Panc1 (cell line): Measurements from ENCODE around the gene RDH5. TPM values are rescaled to one million over a fixed set of nuclear protein-coding genes. Genes with fewer than 3 reads are reported as not detected.

Experiments
- ATAC-seq: fragments of 200-7000 bp; cut with Tn5 transposase; 2 replicates; pipeline ENCODE4 v1.9.1; 2020; ENCODE audit warnings: mild to moderate bottlenecking, moderate library complexity
- BruUV-seq: library from RNA; stranded (reverse); fragments of 400-500 nt; replicated peaks from 2 replicates; lab custom pipeline; 2021; lab: Mats Ljungman, UMichigan
- CTCF ChIA-PET: fragments of 300-600 bp; sonication (Branson Sonifier 250); formaldehyde crosslinking; loops from one replicate; lab custom pipeline; 2022; ENCODE audit warnings: antibody characterized with exemption; lab: Charles Lee
- POLR2A ChIA-PET: fragments of 300-600 bp; sonication (Branson Sonifier 250); formaldehyde crosslinking; loops from one replicate; lab custom pipeline; 2022; ENCODE audit warnings: antibody characterized with exemption; lab: Charles Lee
- DNase-seq: peaks from one replicate; pipeline ENCODE4 v3.0.0-alpha.2; 2010; ENCODE audit warnings: low read depth, low spot score
- H3K27ac ChIP-seq: 2 replicates; pipeline ENCODE4 v1.5.1; 2011; ENCODE audit warnings: mild to moderate bottlenecking, low read length, inconsistent platforms
- H3K27me3 ChIP-seq: fragments of 200-500 bp; sonication (Bioruptor generic); 2 replicates; pipeline ENCODE4 v1.6.0; 2014; ENCODE audit warnings: low read length, inconsistent platforms; ENCODE audit not compliant: control insufficient read depth, insufficient read depth
- H3K36me3 ChIP-seq: fragments of 200-500 bp; sonication (Bioruptor generic); 2 replicates; pipeline ENCODE4 v1.5.1; 2014; ENCODE audit warnings: inconsistent platforms, mild to moderate bottlenecking, low read length, moderate library complexity; ENCODE audit not compliant: control insufficient read depth, insufficient read depth
- H3K4me1 ChIP-seq: 2 replicates; pipeline ENCODE4 v1.5.1; 2011; ENCODE audit warnings: inconsistent platforms, mild to moderate bottlenecking, low read length, moderate library complexity; ENCODE audit not compliant: control insufficient read depth, insufficient read depth
- H3K4me3 ChIP-seq, 2 experiments: 2 replicates each; pipeline ENCODE4 v1.5.1; 2011 to 2012; ENCODE audit warnings: low read depth in 2 of 2, low read length in 2 of 2, mild to moderate bottlenecking in 2 of 2, inconsistent platforms in 1 of 2, moderate library complexity in 1 of 2
- H3K9me3 ChIP-seq: fragments of 200-500 bp; sonication (Bioruptor generic); 2 replicates; pipeline ENCODE4 v1.5.1; 2014; ENCODE audit warnings: low read depth, mild to moderate bottlenecking, inconsistent platforms, low read length, moderate library complexity; ENCODE audit not compliant: control insufficient read depth, insufficient read depth
- CTCF ChIP-seq: fragments of 450-650 bp; IDR thresholded peaks from 2 replicates; pipeline ENCODE4 v1.5.1; 2017; ENCODE audit warnings: mild to moderate bottlenecking
- POLR2AphosphoS5 ChIP-seq: IDR thresholded peaks from 2 replicates; pipeline ENCODE4 v1.6.1; 2012; ENCODE audit warnings: mild to moderate bottlenecking, low read depth, low read length, moderate library complexity
- REST ChIP-seq, 2 experiments: IDR thresholded peaks; 2 replicates each; pipeline ENCODE4 v1.6.1; 2011 to 2012; ENCODE audit warnings: low read depth in 2 of 2, control low read depth in 1 of 2, low read length in 1 of 2, mild to moderate bottlenecking in 1 of 2, moderate library complexity in 1 of 2; ENCODE audit not compliant: insufficient read depth in 1 of 2
- SIN3A ChIP-seq: IDR thresholded peaks from 2 replicates; pipeline ENCODE4 v1.6.1; 2012; ENCODE audit warnings: low read depth, mild to moderate bottlenecking, low read length, moderate library complexity, borderline replicate concordance; ENCODE audit not compliant: insufficient read depth
- TCF7L2 ChIP-seq: IDR thresholded peaks from 2 replicates; pipeline ENCODE4 v1.6.1; 2011; ENCODE audit warnings: mild to moderate bottlenecking, low read depth, low read length, inconsistent platforms
- in situ Hi-C: cut with HindIII; loops from 2 replicates; pipeline ENCODE4 v1.10.0; 2016; ENCODE audit warnings: low sequenced_read_pairs, low pct_unique_long_range_greater_than_20kb
- intact Hi-C: fragments of 100-400 bp; cut with micrococcal nuclease; formaldehyde crosslinking; loops from one replicate; pipeline ENCODE4 v1.10.0; 2022; ENCODE audit not compliant: unreplicated experiment
- total RNA-seq: library from RNA; stranded (reverse); gene quantifications from one replicate; pipeline ENCODE4 v1.2.1, GENCODE V29; 2021; ENCODE audit not compliant: unreplicated experiment

RDH5 gene
- total RNA-seq, 1 experiment from 2014 or later, result 2.8 TPM

DNA sequence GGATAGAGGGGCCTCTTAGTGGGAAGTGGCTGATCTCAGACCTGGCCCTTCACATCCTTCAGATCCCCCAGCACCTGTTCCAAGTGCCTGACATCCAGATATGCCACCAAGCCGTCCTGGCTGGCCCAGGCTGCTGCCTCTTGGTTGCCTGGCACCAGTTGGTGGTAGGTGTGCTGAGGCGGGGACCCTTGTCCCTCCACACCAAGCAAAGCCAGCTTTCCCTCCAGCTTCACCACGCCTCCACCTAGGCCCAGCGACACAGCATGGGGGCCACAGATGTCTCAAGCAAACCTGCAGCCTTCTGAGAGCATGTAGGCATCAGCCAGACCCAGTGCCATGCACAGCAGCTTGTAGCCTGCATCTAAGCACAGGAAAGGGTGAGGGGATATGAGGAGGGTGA is 12.1 kb downstream of the RDH5 start:
- Histone ChIP-seq H3K27me3 (no peaks in the 10 kb centered on the region), H3K27ac (no peak overlapping the region), H3K9me3 (no peaks in the 10 kb centered on the region), H3K36me3 (0 out of 2 replicates have a peak, but pooled peaks cover 2% of the 10 kb centered on the region), H3K4me3 (no peak overlapping the region), H3K4me1 (peaks cover 12% of the 10 kb centered on the region)
- in situ Hi-C loops, result no loop called here
- intact Hi-C loops, result no loop called here
- no peak for TF ChIP-seq SIN3A
- TF ChIP-seq POLR2AphosphoS5, result no peak
- no peak for TF ChIP-seq REST (IDR thresholded peaks at IDR 0.05; ENCODE audit: insufficient read depth in 1 of 2, low read depth in 2 of 2, low read length in 1 of 2)
- no peak for TF ChIP-seq CTCF
- TF ChIP-seq TCF7L2, result no peak
- ChIA-PET POLR2A (no interaction called here), CTCF (interaction anchor here (0.6 kb wide), 1 partner anchor 51 kb away, joined by 14 read pairs; a partner anchor contains a TSS)
- ATAC-seq, result no peak
- no TSS peak for BruUV-seq
- no peak for DNase-seq

DNA sequence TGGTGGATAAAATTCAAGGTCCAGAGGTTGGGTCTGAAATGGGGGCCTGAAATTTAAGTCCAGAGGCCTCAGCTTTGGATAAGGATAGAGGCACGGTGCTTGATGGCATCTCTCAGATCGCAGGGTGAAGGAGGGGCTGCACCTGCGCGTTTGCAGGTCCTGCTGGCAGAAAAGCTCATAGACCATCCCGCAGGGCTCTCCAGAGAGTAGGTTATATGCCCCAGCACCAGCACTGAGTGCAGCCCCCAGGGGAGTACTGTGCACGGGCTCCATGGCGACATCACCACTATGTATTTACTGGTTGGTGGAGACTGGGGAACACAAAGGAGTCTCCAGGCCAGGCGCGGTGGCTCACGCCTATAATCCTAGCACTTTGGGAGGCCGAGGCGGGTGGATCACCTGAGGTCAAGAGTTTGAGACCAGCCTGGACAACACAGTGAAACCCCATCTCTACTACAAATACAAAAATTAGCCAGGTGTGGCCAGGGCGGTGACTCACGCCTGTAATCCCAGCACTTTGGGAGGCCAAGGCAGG is 12.9 kb downstream of the RDH5 start:
- in situ Hi-C loops, result no loop called here
- Histone ChIP-seq H3K27me3 (no peaks in the 10 kb centered on the region), H3K9me3 (no peaks in the 10 kb centered on the region), H3K4me1 (peaks cover 17% of the 10 kb centered on the region), H3K4me3 (no peak overlapping the region), H3K36me3 (0 out of 2 replicates have a peak, but pooled peaks cover 2% of the 10 kb centered on the region), H3K27ac (no peak overlapping the region)
- no peak for DNase-seq
- POLR2A ChIA-PET, result no interaction called here
- TF ChIP-seq POLR2AphosphoS5 (no peak), CTCF (no peak), REST (IDR thresholded peaks at IDR 0.05; ENCODE audit: insufficient read depth in 1 of 2, low read depth in 2 of 2, low read length in 1 of 2) (no peak), SIN3A (no peak), TCF7L2 (no peak)
- CTCF ChIA-PET, result no interaction called here
- ATAC-seq, result no peak
- BruUV-seq, result no TSS peak
- intact Hi-C loops, result no loop called here
